AG04449 (cell line): ENCODE results near the gene CYP2A6.
"Not testable (repeated sequence)": the region's sequence is repeated elsewhere in the genome, so short reads cannot be mapped to it uniquely, and the experiment has no call there.

Source experiments
- CTCF ChIA-PET: fragments of 350-600 bp; formaldehyde crosslinking; extraction: SDS; loops from one replicate; lab custom pipeline; 2021; ENCODE audit warnings: antibody characterized with exemption; lab: Yijun Ruan, JAX
- POLR2A ChIA-PET: fragments of 400-600, 350-600 bp; formaldehyde crosslinking; extraction: SDS; loops from one replicate; lab custom pipeline; 2020; ENCODE audit warnings: antibody characterized with exemption, inconsistent platforms; lab: Yijun Ruan, JAX
- DNase-seq: peaks from one replicate; pipeline ENCODE4 v3.0.0-alpha.2; 2010; ENCODE audit warnings: low read depth, low spot score
- H3K4me3 ChIP-seq: 2 replicates; pipeline ENCODE4 v1.5.1; 2011; ENCODE audit warnings: low read depth, mild to moderate bottlenecking, control low read depth, low read length
- TF ChIP-seq, protein P1 (sequence below): IDR thresholded peaks from one replicate; pipeline ENCODE4 v1.5.1; 2011; ENCODE audit warnings: mild to moderate bottlenecking, moderate library complexity, low read length, control low read depth, inconsistent platforms; ENCODE audit not compliant: insufficient read depth; ENCODE audit errors: missing control alignments

CYP2A6 gene

DNA sequence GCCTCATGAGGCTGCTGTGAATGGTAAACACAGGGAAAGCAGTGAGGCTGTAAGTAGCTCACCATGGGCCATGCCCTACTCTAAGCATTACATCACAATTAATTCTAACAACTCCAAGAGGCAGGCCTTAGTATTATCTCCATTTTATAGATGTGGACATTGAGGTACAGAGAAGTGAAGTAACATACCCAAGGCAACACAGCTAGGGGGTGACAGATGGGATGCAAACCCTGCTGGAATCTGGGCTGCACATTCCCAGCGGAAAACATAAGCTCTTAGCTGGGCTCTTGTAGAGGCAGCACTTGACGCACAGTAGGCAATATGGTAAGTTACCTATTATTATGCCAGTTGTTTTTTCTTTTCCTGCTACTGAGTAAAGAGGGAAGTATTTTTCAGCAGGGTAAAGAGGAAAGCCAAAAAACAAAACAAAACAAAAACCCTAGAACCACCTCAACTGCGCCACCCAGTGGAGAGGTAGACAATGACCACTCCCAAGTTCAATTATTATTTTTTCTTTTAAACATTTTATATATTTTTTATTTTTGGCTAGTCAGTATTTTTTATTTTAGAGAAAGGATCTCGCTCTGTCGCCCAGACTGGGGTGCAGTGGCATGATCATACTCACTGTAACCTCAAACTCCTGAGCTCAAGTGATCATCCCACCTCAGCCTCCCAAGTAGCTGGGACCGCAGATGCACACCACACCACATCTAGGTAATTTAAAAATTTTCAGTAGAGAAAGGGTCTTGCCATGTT is 30.6 kb downstream of the CYP2A6 start:
- TF ChIP-seq, protein P1, sequence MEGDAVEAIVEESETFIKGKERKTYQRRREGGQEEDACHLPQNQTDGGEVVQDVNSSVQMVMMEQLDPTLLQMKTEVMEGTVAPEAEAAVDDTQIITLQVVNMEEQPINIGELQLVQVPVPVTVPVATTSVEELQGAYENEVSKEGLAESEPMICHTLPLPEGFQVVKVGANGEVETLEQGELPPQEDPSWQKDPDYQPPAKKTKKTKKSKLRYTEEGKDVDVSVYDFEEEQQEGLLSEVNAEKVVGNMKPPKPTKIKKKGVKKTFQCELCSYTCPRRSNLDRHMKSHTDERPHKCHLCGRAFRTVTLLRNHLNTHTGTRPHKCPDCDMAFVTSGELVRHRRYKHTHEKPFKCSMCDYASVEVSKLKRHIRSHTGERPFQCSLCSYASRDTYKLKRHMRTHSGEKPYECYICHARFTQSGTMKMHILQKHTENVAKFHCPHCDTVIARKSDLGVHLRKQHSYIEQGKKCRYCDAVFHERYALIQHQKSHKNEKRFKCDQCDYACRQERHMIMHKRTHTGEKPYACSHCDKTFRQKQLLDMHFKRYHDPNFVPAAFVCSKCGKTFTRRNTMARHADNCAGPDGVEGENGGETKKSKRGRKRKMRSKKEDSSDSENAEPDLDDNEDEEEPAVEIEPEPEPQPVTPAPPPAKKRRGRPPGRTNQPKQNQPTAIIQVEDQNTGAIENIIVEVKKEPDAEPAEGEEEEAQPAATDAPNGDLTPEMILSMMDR = peak; percentile 51
- not testable (repeated sequence) for DNase-seq, H3K4me3 ChIP-seq
- CTCF ChIA-PET = interaction anchor here (0.6 to 3.1 kb wide), 17 partner anchors 8 to 678 kb away, joined by 3 to 45 read pairs (median 4); partner anchors contain the start of gene RAB4B
- POLR2A ChIA-PET = interaction anchor here (1.2 kb wide), 1 partner anchor 13 kb away, joined by 4 read pairs; no protein-coding TSS in a partner anchor

DNA sequence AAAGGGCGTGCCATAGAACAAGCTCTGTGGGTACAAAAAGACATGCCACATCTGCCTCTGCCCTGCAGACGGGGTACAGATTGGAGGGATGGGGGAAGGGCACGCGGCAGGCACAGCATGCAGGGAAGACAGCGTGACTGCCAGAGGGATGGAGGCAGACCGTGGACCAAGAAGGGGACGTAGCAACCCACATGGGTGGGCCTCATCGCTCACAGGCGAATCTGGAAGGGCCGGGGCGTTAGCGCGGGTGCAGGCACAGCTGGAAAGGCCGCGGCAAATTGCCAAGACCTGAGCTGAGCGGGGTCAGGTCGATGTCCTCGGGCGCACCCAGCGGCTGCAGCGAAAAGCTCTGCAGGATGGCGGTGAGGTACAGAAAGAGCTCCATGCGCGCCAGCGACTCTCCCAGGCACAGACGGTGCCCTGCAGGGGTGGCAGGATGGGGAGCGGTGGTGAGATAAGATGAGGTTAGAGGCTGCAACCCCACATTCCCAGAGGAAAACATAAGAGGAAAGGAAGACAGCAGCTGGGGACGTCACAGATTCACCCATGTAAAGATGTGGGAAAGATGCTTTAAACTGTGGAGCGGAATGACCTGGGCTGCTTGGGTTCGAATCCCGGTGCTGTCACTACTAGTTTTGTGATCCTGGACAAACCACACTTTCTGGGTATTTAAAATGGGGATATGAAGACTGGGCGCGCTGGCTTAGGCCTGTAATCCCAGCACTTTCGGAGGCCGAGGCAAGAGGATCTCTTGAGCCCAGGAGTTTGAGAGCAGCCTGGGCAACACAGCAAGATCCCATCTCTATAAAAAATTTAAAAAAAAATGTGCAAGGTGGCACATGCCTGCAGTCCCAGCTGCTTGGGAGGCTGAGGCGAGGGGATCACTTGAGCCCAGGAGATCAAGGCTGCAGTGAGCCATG is 31.5 kb downstream of the CYP2A6 start:
- TF ChIP-seq, protein P1 = peak; percentile 27
- DNase-seq, POLR2A ChIA-PET: not testable (repeated sequence)
- H3K4me3 ChIP-seq = peak overlapping the region; percentile 44
- CTCF ChIA-PET = interaction anchor here (0.6 to 3.1 kb wide), 11 partner anchors 9 to 677 kb away, joined by 3 to 45 read pairs (median 4); partner anchors contain the start of gene RAB4B

DNA sequence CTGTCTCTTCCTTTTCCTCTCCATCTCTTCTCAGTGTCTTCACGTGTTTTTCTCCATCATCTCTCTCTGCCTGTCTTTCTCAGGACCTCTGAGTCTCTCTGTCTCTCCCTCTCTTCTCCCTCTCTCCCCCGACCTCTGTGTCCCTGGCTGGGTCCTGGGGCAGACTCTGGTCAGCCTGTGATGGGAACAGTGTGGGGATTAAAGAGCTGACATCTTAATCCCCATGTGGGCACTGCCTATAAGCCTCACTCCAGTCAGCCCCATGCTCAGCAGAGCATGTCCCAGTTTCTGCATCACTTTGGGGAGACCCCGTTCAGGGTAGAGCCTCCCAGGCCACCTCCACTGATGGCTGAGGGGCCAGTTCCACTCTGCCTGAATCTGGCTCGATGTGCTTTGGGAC is 35.0 kb downstream of the CYP2A6 start:
- ChIA-PET CTCF (no interaction called here), POLR2A (no interaction called here)
- DNase-seq = no peak
- TF ChIP-seq, protein P1 = no peak
- no peak overlapping the region for H3K4me3 ChIP-seq

DNA sequence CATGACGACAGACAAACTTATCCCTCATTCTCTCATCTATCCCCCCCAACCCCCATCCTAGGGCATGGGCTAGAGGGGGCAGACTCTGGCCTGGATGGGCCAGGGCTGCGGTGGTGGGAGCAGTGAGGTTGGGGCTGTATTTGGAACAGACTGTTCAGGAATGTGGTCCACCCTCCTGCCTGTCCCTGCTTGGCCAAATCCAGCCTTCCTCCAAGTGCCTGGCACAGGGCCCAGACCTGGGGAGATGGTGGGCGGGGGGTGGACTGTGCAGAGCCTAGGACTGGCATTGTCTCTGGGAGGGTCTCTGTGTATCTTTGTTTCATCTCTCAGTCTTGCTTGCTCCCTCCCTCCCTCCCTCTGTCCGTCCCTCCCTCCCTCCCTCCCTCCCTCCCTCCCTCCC is 37.1 kb downstream of the CYP2A6 start:
- DNase-seq = no peak
- CTCF ChIA-PET = interaction anchor here (1.0 to 1.5 kb wide), 2 partner anchors 11 to 150 kb away, joined by 3 to 4 read pairs; no protein-coding TSS in a partner anchor
- H3K4me3 ChIP-seq = no peak overlapping the region
- POLR2A ChIA-PET = no interaction called here
- TF ChIP-seq, protein P1 = no peak

DNA sequence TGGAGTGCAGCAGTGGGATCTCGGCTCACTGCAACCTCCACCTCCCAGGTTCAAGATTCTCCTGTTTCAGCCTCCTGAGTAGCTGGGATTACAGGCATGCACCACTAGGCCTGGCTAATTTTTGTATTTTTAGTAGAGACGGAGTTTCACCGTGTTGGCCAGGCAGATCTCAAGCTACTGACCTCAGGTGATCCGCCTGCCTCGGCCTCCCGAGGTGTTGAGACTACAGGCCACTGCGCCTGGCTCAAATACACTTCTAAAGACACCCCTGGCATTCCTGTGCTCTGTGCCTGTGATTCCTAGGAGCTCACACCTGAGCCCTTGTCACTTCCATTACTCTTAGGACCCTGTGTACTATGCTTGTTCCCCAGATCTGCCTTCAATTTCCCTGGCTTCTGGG is 37.7 kb downstream of the CYP2A6 start:
- CTCF ChIA-PET = interaction anchor here (1.0 to 1.5 kb wide), 2 partner anchors 10 to 150 kb away, joined by 3 to 4 read pairs; no protein-coding TSS in a partner anchor
- POLR2A ChIA-PET, H3K4me3 ChIP-seq, DNase-seq: not testable (repeated sequence)

DNA sequence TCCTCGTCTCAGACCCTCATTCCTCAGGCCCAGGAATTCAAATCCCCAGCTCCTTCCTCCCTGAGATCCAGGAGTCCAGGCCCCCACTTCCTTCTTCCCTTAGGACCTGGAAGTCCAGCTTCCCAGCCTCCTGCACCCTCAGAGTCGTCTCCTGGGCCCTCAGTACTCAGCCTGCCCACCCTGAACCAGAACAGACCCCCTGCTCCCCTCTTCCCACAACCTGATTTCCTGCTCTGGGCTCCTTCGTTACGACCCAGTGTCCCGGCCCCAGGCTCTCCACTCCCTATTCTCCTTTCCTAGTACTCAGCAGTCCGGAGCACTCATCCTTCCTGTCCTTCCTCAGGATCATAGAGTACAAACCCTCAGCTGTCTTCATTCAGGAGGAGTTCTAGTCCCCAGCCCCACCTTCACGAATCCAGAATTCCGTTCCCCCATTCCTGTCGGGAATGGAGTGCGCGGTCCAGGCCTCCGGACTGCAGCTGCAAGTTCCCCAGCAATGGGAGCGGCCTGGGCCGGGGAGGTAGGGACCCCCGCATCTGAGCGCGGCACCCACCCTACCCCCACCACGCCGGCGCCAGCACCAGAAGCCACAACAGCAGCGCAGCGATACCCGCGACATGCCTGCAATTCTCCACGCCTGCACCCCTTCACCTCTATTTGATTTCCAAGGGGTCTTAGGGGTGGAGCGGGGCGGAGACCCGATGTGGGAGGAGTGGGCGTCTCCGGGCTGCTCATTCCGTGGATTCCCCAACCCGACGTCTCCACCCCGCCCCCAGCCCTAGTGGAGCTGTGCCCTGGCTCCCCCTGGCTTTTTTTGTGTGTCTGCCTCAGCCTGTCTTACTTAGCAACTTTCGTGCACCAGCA is 38.5 kb downstream of the CYP2A6 start:
- ChIA-PET CTCF (interaction anchor here (1.0 to 1.5 kb wide), 3 partner anchors 9 to 150 kb away, joined by 4 to 8 read pairs (median 4); no protein-coding TSS in a partner anchor), POLR2A (no interaction called here)
- no peak for DNase-seq
- TF ChIP-seq, protein P1 = no peak
- no peak overlapping the region; the same call in 1 of the 2 replicates for H3K4me3 ChIP-seq

DNA sequence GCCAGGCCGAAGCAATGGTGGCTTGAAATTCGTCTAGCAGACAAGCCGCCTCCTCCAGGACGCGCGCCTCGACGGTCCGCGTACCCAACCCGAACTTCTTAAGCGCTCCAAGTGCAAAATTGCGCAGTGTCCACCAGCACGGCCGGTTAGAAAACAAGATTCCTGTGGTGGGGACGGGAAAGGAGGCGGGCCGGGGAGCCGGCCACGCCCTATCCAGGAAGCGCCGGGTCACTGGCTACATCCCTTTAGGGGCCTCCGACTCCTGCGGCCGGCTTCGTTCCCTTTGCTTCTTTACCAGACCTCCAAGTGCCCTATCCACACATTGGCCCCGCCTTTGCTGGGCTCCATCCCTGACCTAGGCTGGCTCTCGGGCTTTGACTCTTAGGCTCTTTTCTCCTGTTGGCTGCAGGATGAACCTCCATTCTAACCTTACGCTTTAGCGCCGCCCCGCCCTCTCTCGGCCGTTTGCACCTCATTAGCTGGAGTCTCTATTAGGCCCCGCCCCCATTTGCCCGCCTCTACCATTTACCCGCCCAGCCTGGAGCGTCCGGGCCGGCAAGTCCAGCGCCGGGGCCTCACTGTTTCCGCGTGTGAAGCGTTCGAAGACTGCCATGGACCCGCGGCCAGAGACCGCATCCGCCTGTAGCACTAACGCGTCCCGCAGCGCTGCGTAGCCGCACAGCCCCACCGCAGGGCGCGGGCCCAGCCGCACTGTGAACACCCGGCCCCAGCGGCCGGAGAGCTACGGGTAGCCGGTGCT is 39.4 kb downstream of the CYP2A6 start:
- POLR2A ChIA-PET, DNase-seq: not testable (repeated sequence)
- peak overlapping the region; percentile 53 for H3K4me3 ChIP-seq
- CTCF ChIA-PET = interaction anchor here (1.0 to 1.2 kb wide), 2 partner anchors 10 to 149 kb away, joined by 4 to 8 read pairs; no protein-coding TSS in a partner anchor
